ENCODE results near the gene NDC1.
A peak's percentile ranks its signal among the peaks of the same experiment; 100 is the strongest.
"Not testable (repeated sequence)": the region's sequence is repeated elsewhere in the genome, so short reads cannot be mapped to it uniquely, and the experiment has no call there.

Gene NDC1

GRCh38 chr1:53763911-53764310, 74.2 kb downstream of the NDC1 start:
- no peak for DNase-seq

- DNase-seq, result no peak
Measured at GRCh38 chr1:53763461-53763860, 74.6 kb downstream of the NDC1 start.

GRCh38 chr1:53760497-53760896, 77.6 kb downstream of the NDC1 start:
- DNase-seq, result not testable (repeated sequence)

GRCh38 chr1:53755874-53756273, 82.2 kb downstream of the NDC1 start:
- no peak for DNase-seq

- peak; percentile 69 for DNase-seq
Measured at GRCh38 chr1:53754484-53755312, 83.4 kb downstream of the NDC1 start.

GRCh38 chr1:53752281-53752680, 85.8 kb downstream of the NDC1 start:
- DNase-seq, result no peak

- DNase-seq, result no peak
Measured at GRCh38 chr1:53747841-53748240, 90.3 kb downstream of the NDC1 start.

GRCh38 chr1:53740621-53741105, 97.4 kb downstream of the NDC1 start:
- DNase-seq, result peak; percentile 87

- DNase-seq, result peak; percentile 92
Measured at GRCh38 chr1:53739109-53739681, 98.9 kb downstream of the NDC1 start, which contains the start of gene GLIS1. TSS of gene GLIS1 (minus strand) at chr1:53739164. CDS start at chr1:53738064, 1,100 bp downstream.

- DNase-seq, result no peak
Measured at GRCh38 chr1:53738205-53739108, 99.6 kb downstream of the NDC1 start.

GRCh38 chr1:53737648-53738204, 100.4 kb downstream of the NDC1 start:
- no peak for DNase-seq

- no peak for DNase-seq
Measured at GRCh38 chr1:53736290-53736689, 101.8 kb downstream of the NDC1 start.

GRCh38 chr1:53735681-53736080, 102.4 kb downstream of the NDC1 start:
- no peak for DNase-seq

GRCh38 chr1:53735261-53735660, 102.8 kb downstream of the NDC1 start:
- DNase-seq, result peak; percentile 30

- peak; percentile 83 for DNase-seq
Measured at GRCh38 chr1:53734650-53735211, 103.4 kb downstream of the NDC1 start.

- peak; percentile 91 for DNase-seq
Measured at GRCh38 chr1:53733975-53734649, 104.0 kb downstream of the NDC1 start.

GRCh38 chr1:53733447-53733931, 104.6 kb downstream of the NDC1 start:
- peak; percentile 66 for DNase-seq

- DNase-seq, result peak; percentile 92
Measured at GRCh38 chr1:53732912-53733317, 105.2 kb downstream of the NDC1 start.

- no peak for DNase-seq
Measured at GRCh38 chr1:53732409-53732808, 105.7 kb downstream of the NDC1 start.

- DNase-seq, result no peak
Measured at GRCh38 chr1:53731779-53732305, 106.3 kb downstream of the NDC1 start.

GRCh38 chr1:53731043-53731600, 107.0 kb downstream of the NDC1 start:
- DNase-seq, result no peak
